Body of pancreas (tissue), 4 donors: Measurements from ENCODE around the gene MLLT11. TPM values are rescaled to one million over a fixed set of nuclear protein-coding genes. Genes with fewer than 3 reads are reported as not detected.

Source experiments
- ATAC-seq: fragments of 150-250 bp; one replicate; pipeline ENCODE4 v1.9.1; 2016
- DNase-seq, 4 donors: peaks; one replicate each; pipeline ENCODE4 v3.0.0-alpha.2; 2019
- H3K27ac ChIP-seq, 4 donors: fragments of 200-600 bp; sonication (generic); 1 replicate in 3 of 4; 2 replicates in 1 of 4; pipeline versions ENCODE4 v1.5.1 to v1.6.1; 2016 to 2019; ENCODE audit warnings: mild to moderate bottlenecking in 1 of 4, mixed read lengths in 1 of 4, moderate library complexity in 1 of 4
- H3K27me3 ChIP-seq, 2 donors: fragments of 200-600 bp; sonication (generic); one replicate each; pipeline ENCODE4 v1.6.0; 2016; ENCODE audit warnings: mild to moderate bottlenecking in 1 of 2
- H3K36me3 ChIP-seq, 2 donors: fragments of 200-600 bp; sonication (generic); replicated peaks in 1 of 2; 2 replicates each; pipeline ENCODE4 v1.5.1; 2016; ENCODE audit warnings: low read depth in 2 of 2; ENCODE audit not compliant: insufficient read depth in 1 of 2
- H3K4me1 ChIP-seq: fragments of 200-600 bp; sonication (generic); one replicate; pipeline ENCODE4 v1.6.0; 2016
- H3K4me3 ChIP-seq, 2 donors: fragments of 200-600 bp; sonication (generic); 1 replicate in 1 of 2; 2 replicates in 1 of 2; pipeline ENCODE4 v1.5.1; 2016 to 2019
- H3K9me3 ChIP-seq, 3 donors: fragments of 200-600 bp; sonication (generic); 1 replicate in 2 of 3; 2 replicates in 1 of 3; pipeline ENCODE4 v1.5.1; 2016
- CTCF ChIP-seq, 7 experiments: fragments of 450-650 bp in 4 of 7; fragments of 200-600 bp in 3 of 7; sonication (generic) in 3 of 7; IDR thresholded peaks; one replicate each; pipeline ENCODE4 v1.5.1; 2016 to 2019; ENCODE audit warnings: antibody characterized with exemption in 7 of 7
- POLR2A ChIP-seq, 3 donors: fragments of 450-650 bp; IDR thresholded peaks; one replicate each; pipeline ENCODE4 v1.6.1; 2016; ENCODE audit warnings: antibody characterized with exemption in 3 of 3, mild to moderate bottlenecking in 2 of 3
- WGBS, 2 donors: methylation state at CpG; one replicate each; pipeline ENCODE4 v1.1.5; 2017; 5-methylcytosine and 5-hydroxymethylcytosine counted together
- intact Hi-C: fragments of 100-400 bp; cut with DNase I; formaldehyde crosslinking; loops from one replicate; pipeline ENCODE4 v1.15.1; 2023
- total RNA-seq, 2 donors: library from RNA; depleted of rRNA; stranded (reverse); fragments of >200 nt; gene quantifications; one replicate each; pipeline ENCODE4 v1.1.0, GENCODE V29; 2016

Gene MLLT11
- total RNA-seq, 2 donors from 2014 or later, result 0.26 to 1.6 TPM

GRCh38 chr1:151054971-151055547, 5.1 kb upstream of the MLLT11 start:
- WGBS, 2 donors, result 91 to 97% methylated on average over 4 of the region's 4 CpGs
- H3K9me3 ChIP-seq, result no peaks in the 10 kb centered on the region
- intact Hi-C loops, result no loop called here
- peaks cover 34% of the 10 kb centered on the region for H3K4me1 ChIP-seq
- ATAC-seq (no peak), DNase-seq (no peak)
- no peaks in the 10 kb centered on the region for H3K27me3 ChIP-seq
- peaks cover 0 to 18% of the 10 kb centered on the region in 2 donors for H3K36me3 ChIP-seq
- H3K27ac ChIP-seq, result peak overlapping the region in 1 of 4 donors; percentile 94
- no peak for TF ChIP-seq POLR2A (IDR thresholded peaks at IDR 0.05)
- no peak for TF ChIP-seq CTCF (IDR thresholded peaks at IDR 0.05)
- H3K4me3 ChIP-seq, result no peak overlapping the region

- H3K9me3 ChIP-seq, result no peaks in the 10 kb centered on the region
- H3K27ac ChIP-seq, result peak overlapping the region in 2 of 4 donors; percentile 94 to 97
- peaks cover 0 to 18% of the 10 kb centered on the region in 2 donors for H3K36me3 ChIP-seq
- peaks cover 35% of the 10 kb centered on the region for H3K4me1 ChIP-seq
- 50 to 75% methylated on average over 1 to 2 of the region's 2 CpGs for WGBS, 2 donors
- no peaks in the 10 kb centered on the region for H3K27me3 ChIP-seq
- no peak for ATAC-seq
- no peak for DNase-seq
- H3K4me3 ChIP-seq, result no peak overlapping the region
- TF ChIP-seq CTCF (IDR thresholded peaks at IDR 0.05) (no peak), POLR2A (IDR thresholded peaks at IDR 0.05) (no peak)
- intact Hi-C loops, result no loop called here
Observed at GRCh38 chr1:151055581-151055980, 4.6 kb upstream of the MLLT11 start.

- 37 to 48% methylated on average over 2 of the region's 2 CpGs for WGBS, 2 donors
- no peak for DNase-seq
- Histone ChIP-seq H3K9me3 (no peaks in the 10 kb centered on the region), H3K4me1 (peaks cover 35% of the 10 kb centered on the region), H3K36me3 (peaks cover 0 to 18% of the 10 kb centered on the region in 2 donors), H3K27me3 (no peaks in the 10 kb centered on the region), H3K27ac (peak overlapping the region; percentile 8 to 97 (median 59)), H3K4me3 (no peak overlapping the region)
- no peak for ATAC-seq
- no peak for TF ChIP-seq CTCF (IDR thresholded peaks at IDR 0.05)
- intact Hi-C loops, result no loop called here
Observed at GRCh38 chr1:151056149-151056548, 4.0 kb upstream of the MLLT11 start.

- peak overlapping the region; percentile 29 to 97 for H3K4me3 ChIP-seq
- 0% methylated on average over 10 of the region's 10 CpGs for WGBS, 2 donors
- H3K36me3 ChIP-seq, result peaks cover 0 to 12% of the 10 kb centered on the region in 2 donors
- TF ChIP-seq CTCF (IDR thresholded peaks at IDR 0.05), result no peak
- no peak for TF ChIP-seq POLR2A (IDR thresholded peaks at IDR 0.05)
- H3K9me3 ChIP-seq, result no peaks in the 10 kb centered on the region
- peak; percentile 49 for ATAC-seq
- peak overlapping the region; percentile 79 to 97 (median 89) for H3K27ac ChIP-seq
- peak; percentile 70 to 85 (median 80) for DNase-seq
- H3K4me1 ChIP-seq, result peaks cover 35% of the 10 kb centered on the region
- intact Hi-C loops, result no loop called here
- no peaks in the 10 kb centered on the region for H3K27me3 ChIP-seq
Observed at GRCh38 chr1:151058692-151059091, 1.5 kb upstream of the MLLT11 start.
